Measurements from ENCODE around the gene RBM33. TPM values are rescaled to one million over a fixed set of nuclear protein-coding genes. Genes with fewer than 3 reads are reported as not detected.

The RBM33 gene
- total and polyA plus RNA-seq, 9 of the 15 experiments (the other 6 are each of a cell fraction or from before 2014, with no cell fraction given): 4.4 to 80.7 (median 27.3) TPM

- TF ChIP-seq SAFB2 (IDR thresholded peaks at IDR 0.05; ENCODE audit: borderline replicate concordance, low read depth, low read length, severe bottlenecking) (no peak), LARP7 (IDR thresholded peaks at IDR 0.05) (no peak), SMAD1 (IDR thresholded peaks at IDR 0.05; ENCODE audit: low read depth, low read length, partially characterized antibody) (no peak), DIDO1 (tag; IDR thresholded peaks at IDR 0.05; ENCODE audit: low read depth) (0 out of 2 replicates have a peak, but pooled peaks have one; percentile 38), ZNF512 (tag; IDR thresholded peaks at IDR 0.05) (no peak), BRD9 (IDR thresholded peaks at IDR 0.05; ENCODE audit: low read depth, partially characterized antibody) (no peak), MEF2A (IDR thresholded peaks at IDR 0.05; ENCODE audit: control insufficient read depth, low read depth, low read length) (no peak), GATA2 (CRISPR knock-in tag; IDR thresholded peaks at IDR 0.05) (no peak), HNRNPL (IDR thresholded peaks at IDR 0.05; ENCODE audit: low read depth, low read length) (peak; percentile 69; the same call in 1 of the 2 replicates), CREB1 (IDR thresholded peaks at IDR 0.05) (peak; percentile 52), CREB1 (CRISPR knock-in tag; IDR thresholded peaks at IDR 0.05) (no peak), ARID2 (IDR thresholded peaks at IDR 0.05) (peak; percentile 14; the same call in 1 of the 2 replicates), NRF1 (conservative IDR thresholded peaks at IDR 0.05 in 1 of 2, IDR thresholded peaks at IDR 0.05 in 1 of 2) (peak; percentile 7 to 43; a peak in 3 of 4 replicates), CLOCK (CRISPR knock-in tag; IDR thresholded peaks at IDR 0.05; ENCODE audit: borderline replicate concordance) (no peak), MCM3 (IDR thresholded peaks at IDR 0.05) (no peak), SREBF1 (IDR thresholded peaks at IDR 0.05; ENCODE audit: borderline replicate concordance, low read depth, low read length) (no peak), ELF1 (tag; IDR thresholded peaks at IDR 0.05) (peak; percentile 85), RBM34 (IDR thresholded peaks at IDR 0.05; ENCODE audit: borderline replicate concordance, insufficient read depth, low read length) (peak; percentile 98; the same call in 1 of the 2 replicates), ZNF24 (IDR thresholded peaks at IDR 0.05) (peak; percentile 62)
Observed at GRCh38 chr7:155644178-155644970, at the start of gene RBM33 (continued).

Data from K562 (cell line).